GM23248 (cell line): ENCODE measurements around the gene SIGMAR1. TPM values are rescaled to one million over a fixed set of nuclear protein-coding genes. Genes with fewer than 3 reads are reported as not detected.

Experiments
- DNase-seq: peaks from one replicate; pipeline ENCODE4 v3.0.0-alpha.2; 2015
- H2AFZ ChIP-seq: fragments of 200-600 bp; sonication (generic); 2 replicates; pipeline ENCODE4 v1.6.1; 2016; ENCODE audit warnings: antibody characterized with exemption
- H3F3A ChIP-seq: fragments of 200-600 bp; sonication (generic); 2 replicates; pipeline ENCODE4 v1.6.1; 2016; ENCODE audit warnings: mild to moderate bottlenecking, antibody characterized with exemption, mixed run types; ENCODE audit not compliant: insufficient read depth
- H3K27ac ChIP-seq: fragments of 200-600 bp; sonication (generic); 2 replicates; pipeline ENCODE4 v1.5.1; 2016; ENCODE audit warnings: mild to moderate bottlenecking
- H3K27me3 ChIP-seq: fragments of 200-600 bp; sonication (generic); replicated peaks from 2 replicates; pipeline ENCODE4 v1.6.1; 2016; ENCODE audit warnings: mild to moderate bottlenecking; ENCODE audit not compliant: insufficient read depth
- H3K36me3 ChIP-seq: fragments of 200-600 bp; sonication (generic); 2 replicates; pipeline ENCODE4 v1.6.1; 2016; ENCODE audit warnings: low read depth, mild to moderate bottlenecking
- H3K4me1 ChIP-seq: fragments of 200-600 bp; sonication (generic); 2 replicates; pipeline ENCODE4 v1.6.1; 2016; ENCODE audit warnings: mild to moderate bottlenecking; ENCODE audit not compliant: insufficient read depth
- H3K4me2 ChIP-seq: fragments of 200-600 bp; sonication (generic); one replicate; pipeline ENCODE4 v1.6.1; 2016; ENCODE audit warnings: mild to moderate bottlenecking; ENCODE audit not compliant: unreplicated experiment
- H3K4me3 ChIP-seq: fragments of 200-600 bp; sonication (generic); 2 replicates; pipeline ENCODE4 v1.5.1; 2016; ENCODE audit warnings: mild to moderate bottlenecking
- H3K79me2 ChIP-seq: fragments of 200-600 bp; sonication (generic); 2 replicates; pipeline ENCODE4 v1.6.1; 2016; ENCODE audit warnings: mild to moderate bottlenecking; ENCODE audit not compliant: insufficient read depth
- H3K9ac ChIP-seq: fragments of 200-600 bp; sonication (generic); 2 replicates; pipeline ENCODE4 v1.6.1; 2016; ENCODE audit warnings: mild to moderate bottlenecking
- H3K9me2 ChIP-seq: fragments of 200-600 bp; sonication (generic); 2 replicates; pipeline ENCODE4 v1.6.1; 2016; ENCODE audit warnings: mixed run types, mild to moderate bottlenecking, moderate library complexity; ENCODE audit not compliant: insufficient read depth
- H3K9me3 ChIP-seq: fragments of 200-600 bp; sonication (generic); one replicate; pipeline ENCODE4 v1.6.1; 2017; ENCODE audit warnings: low read depth
- H4K20me1 ChIP-seq: fragments of 200-600 bp; sonication (generic); 2 replicates; pipeline ENCODE4 v1.6.0; 2016; ENCODE audit not compliant: insufficient read depth
- EZH2 ChIP-seq: fragments of 200-600 bp; sonication (generic); IDR thresholded peaks from 2 replicates; pipeline ENCODE4 v1.6.1; 2018; ENCODE audit warnings: antibody characterized with exemption, mild to moderate bottlenecking; ENCODE audit not compliant: insufficient read depth, poor library complexity, severe bottlenecking
- EZH2phosphoT487 ChIP-seq: fragments of 200-600 bp; sonication (generic); IDR thresholded peaks from 2 replicates; pipeline ENCODE4 v1.6.1; 2018; ENCODE audit warnings: antibody characterized with exemption, moderate library complexity, mild to moderate bottlenecking, low read depth; ENCODE audit not compliant: insufficient read depth
- WGBS, 2 experiments: methylation state at CpG; one replicate each; pipeline ENCODE4 v1.1.6; 2015 to 2017; ENCODE audit warnings: low lambda C conversion rate in 2 of 2, low coverage in 1 of 2; ENCODE audit errors: missing lambda C conversion rate in 2 of 2; 5-methylcytosine and 5-hydroxymethylcytosine counted together
- in situ Hi-C: fragments of 300-500 bp; cut with MboI; formaldehyde crosslinking; loops from 2 replicates; pipeline ENCODE4 v1.15.0; 2020
- polyA plus RNA-seq: library from polyadenylated mRNA; unstranded; fragments of >200 nt; fragmentation: Nextera tagmentation; extraction: Ambion mirVana; gene quantifications from 2 replicates; pipeline ENCODE4 v1.2.1, GENCODE V29; 2016
- total RNA-seq: library from RNA; depleted of rRNA; stranded (reverse); fragments of >200 nt; shearing (Covaris generic); gene quantifications from 2 replicates; pipeline ENCODE4 v1.2.3, GENCODE V29; 2014

SIGMAR1 gene
- total and polyA plus RNA-seq, 2 experiments from 2014 or later = 138 to 142 TPM

DNA sequence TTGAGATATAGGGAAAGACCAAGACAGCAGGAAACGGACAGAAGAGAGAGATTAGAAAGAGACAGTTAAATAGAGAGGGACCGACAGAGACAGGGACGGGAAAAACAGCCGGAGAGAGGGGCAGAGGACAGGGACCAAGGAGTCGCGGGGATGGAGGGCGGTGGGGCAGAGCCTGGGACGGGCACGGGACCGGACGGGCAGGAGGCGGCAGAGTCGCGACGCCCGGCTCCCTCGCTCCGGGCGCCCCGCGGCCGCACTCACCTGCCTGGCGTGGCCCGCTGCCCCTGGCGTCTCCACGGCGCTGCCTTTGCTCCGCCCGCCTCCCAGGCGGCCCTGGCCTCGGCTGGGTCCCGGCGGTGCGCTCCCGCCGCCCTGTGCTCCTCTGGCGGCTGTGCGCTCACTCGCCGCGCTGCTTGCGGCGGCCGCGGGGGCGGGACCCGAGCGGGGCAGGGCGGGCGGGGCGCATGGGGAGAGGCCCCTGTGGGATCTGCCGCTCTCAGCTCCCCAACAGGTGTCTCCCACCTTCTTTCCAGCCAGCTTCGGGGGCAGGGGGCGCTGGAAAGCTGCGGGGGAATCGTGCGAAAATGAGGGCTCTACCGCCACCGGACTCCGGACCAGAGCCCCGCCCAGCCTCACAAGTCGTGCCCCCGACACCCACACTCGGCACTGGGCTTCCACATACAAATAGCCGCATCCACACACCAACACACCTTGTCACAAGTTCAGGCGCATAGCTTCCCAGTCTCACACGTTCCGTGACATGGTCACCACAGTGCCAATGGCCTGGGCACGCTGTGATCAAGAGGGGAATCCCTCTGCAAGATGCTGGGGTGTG lies 8.7 kb downstream of the SIGMAR1 start, which contains the start of gene ARID3C:
ARID3C (minus strand) TSS at position 411 of the 835 bp plus-strand sequence. CDS start 1,052 bp downstream, outside the sequence.
- H3F3A ChIP-seq = peaks cover 7% of the 10 kb centered on the region; the same call in 1 of the 2 replicates
- no peaks in the 10 kb centered on the region for H3K9me3 ChIP-seq
- WGBS, 2 experiments = 1 to 3% methylated on average over 48 to 52 of the region's 69 CpGs
- TF ChIP-seq EZH2 (peak; percentile 93), EZH2phosphoT487 (0 out of 2 replicates have a peak, but pooled peaks have one; percentile 26)
- no peak within 1 kb of the TSS for H3K27ac ChIP-seq
- no peaks in the 10 kb centered on the region for H3K4me1 ChIP-seq
- no peaks in the 10 kb centered on the region for H3K36me3 ChIP-seq
- H4K20me1 ChIP-seq = no peaks in the 10 kb centered on the region
- in situ Hi-C loops = no loop called here
- no peaks in the 10 kb centered on the region for H3K9me2 ChIP-seq
- peak within 1 kb of the TSS; percentile 33; the same call in 1 of the 2 replicates for H2AFZ ChIP-seq
- peak within 1 kb of the TSS; percentile 52 for H3K4me3 ChIP-seq
- peaks cover 60% of the 10 kb centered on the region for H3K27me3 ChIP-seq
- H3K79me2 ChIP-seq = no peaks in the 10 kb centered on the region
- no peak within 1 kb of the TSS for H3K9ac ChIP-seq
- peak; percentile 72 for DNase-seq
- peak within 1 kb of the TSS; percentile 30 for H3K4me2 ChIP-seq

DNA sequence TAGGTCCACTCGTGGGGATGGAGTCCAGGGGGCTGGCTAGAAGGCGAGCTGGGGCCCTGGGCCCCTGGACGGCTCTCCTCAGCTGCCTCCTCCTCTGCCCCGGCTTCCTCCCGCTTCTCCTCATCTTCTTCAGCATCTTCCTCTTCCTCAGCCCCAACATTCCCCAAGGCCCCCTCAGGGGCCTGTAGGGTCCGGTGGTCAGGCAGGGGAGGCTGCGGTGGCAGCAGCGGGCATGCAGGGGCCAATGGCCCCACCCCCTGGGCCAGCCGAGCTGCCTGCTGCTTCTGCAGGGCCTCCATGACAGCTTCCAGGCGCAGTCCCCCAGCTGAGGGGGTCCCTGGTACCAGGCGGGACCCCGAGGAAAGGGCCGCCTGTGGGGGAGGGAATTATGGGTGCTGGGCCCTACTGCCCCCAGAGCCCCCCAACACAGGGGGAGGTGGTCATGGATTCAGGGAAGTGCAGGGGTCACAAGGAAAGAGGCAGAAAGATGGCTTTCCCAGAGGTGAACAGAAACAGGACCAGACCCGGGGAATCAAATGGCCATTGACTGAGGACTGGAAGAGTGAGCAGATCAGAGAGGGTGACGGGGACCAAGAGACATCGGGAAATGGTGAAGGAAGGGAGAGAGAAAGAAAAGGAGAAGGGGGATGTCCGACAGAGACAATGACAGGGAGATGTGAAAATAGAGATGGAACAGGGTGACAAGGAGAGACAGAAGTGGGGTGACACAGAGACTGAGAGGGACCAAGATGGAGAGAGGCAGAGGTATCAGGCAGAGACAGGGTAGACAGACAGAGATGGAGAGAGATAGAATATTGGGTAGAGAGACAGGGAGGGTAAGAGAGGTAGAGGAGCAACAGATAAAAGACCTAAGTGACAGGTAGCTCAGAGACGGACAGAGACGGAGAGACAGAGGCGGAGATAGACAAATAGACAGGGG lies 9.6 kb downstream of the SIGMAR1 start:
- Histone ChIP-seq H3K4me2 (peak overlapping the region; percentile 30), H3K79me2 (no peaks in the 10 kb centered on the region), H4K20me1 (no peaks in the 10 kb centered on the region), H3K4me3 (peak overlapping the region; percentile 52), H3K4me1 (no peaks in the 10 kb centered on the region), H3K9ac (no peak overlapping the region), H3K36me3 (no peaks in the 10 kb centered on the region), H3F3A (peaks cover 7% of the 10 kb centered on the region; the same call in 1 of the 2 replicates), H3K27ac (no peak overlapping the region), H3K9me3 (no peaks in the 10 kb centered on the region), H3K27me3 (peaks cover 65% of the 10 kb centered on the region), H2AFZ (0 out of 2 replicates have a peak overlapping the region, but pooled peaks have one; percentile 33), H3K9me2 (no peaks in the 10 kb centered on the region)
- no peak for DNase-seq
- 17 to 22% methylated on average over 14 to 20 of the region's 20 CpGs for WGBS, 2 experiments
- in situ Hi-C loops = no loop called here
- peak; percentile 88 for TF ChIP-seq EZH2phosphoT487
- peak; percentile 100 for TF ChIP-seq EZH2

DNA sequence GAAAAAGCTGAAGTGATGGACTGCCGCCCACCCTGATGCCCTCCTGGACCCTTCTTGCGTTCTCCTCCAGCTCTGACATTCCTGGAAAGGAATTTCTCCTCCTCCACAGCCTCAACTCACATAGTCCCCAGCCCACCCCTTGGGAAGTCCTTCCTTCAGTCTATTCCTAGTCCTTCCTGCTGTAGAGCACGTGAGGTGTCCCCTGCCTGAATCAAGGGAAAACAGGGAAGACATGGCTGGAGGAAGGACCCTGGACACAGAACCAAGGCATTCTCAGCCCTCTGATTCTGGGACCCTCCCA lies 12.5 kb downstream of the SIGMAR1 start:
- in situ Hi-C loops = no loop called here

DNA sequence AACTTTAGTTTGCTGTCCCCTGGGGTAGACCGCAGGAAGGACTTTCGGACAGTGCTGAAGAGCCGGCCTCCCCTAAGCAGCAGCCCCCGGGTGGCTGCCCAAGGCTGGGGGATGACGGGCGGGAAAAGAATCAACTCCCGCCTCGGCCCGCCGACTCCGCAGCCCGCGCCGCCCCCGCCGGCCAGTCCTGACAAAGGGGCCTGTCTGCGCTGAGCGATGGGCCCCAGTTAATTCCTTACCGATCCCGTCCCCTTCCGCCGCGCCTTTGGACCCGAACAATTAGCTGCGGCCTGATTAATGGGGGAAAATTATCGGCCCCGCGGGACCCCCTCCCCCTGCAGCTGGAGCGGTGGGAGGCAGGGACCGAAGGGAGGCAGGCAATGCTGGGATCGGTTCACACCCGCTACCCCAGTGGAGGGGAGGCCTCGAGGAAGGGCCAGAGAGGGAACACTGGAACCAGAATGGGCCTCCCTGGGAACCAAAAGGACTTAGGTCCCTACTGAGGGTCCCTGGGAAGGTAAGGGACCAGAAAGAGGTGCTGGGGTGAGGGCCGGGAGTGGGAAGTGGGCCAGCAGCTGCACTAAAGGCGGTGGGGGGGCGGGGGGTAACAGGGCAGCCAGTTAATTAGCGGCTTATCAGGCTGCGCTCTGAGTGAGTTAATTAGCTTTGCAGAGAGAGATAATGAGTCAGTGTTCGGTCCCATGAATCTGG lies 13.0 kb downstream of the SIGMAR1 start:
- no peak overlapping the region for H2AFZ ChIP-seq
- H3K27me3 ChIP-seq = peaks cover 56% of the 10 kb centered on the region
- no peaks in the 10 kb centered on the region for H3K9me2 ChIP-seq
- H3K9ac ChIP-seq = no peak overlapping the region
- DNase-seq = no peak
- no peaks in the 10 kb centered on the region for H3F3A ChIP-seq
- H3K9me3 ChIP-seq = no peaks in the 10 kb centered on the region
- no peak overlapping the region for H3K27ac ChIP-seq
- in situ Hi-C loops = loop anchor here (25.0 kb wide), 1 partner anchor 112 kb away; the partner anchor contains the start of gene ENHO
- no peak overlapping the region for H3K4me2 ChIP-seq
- H3K4me3 ChIP-seq = no peak overlapping the region
- no peaks in the 10 kb centered on the region for H4K20me1 ChIP-seq
- H3K36me3 ChIP-seq = no peaks in the 10 kb centered on the region
- peaks cover 7% of the 10 kb centered on the region for H3K79me2 ChIP-seq
- H3K4me1 ChIP-seq = 0 out of 2 replicates have a peak, but pooled peaks cover under 1% of the 10 kb centered on the region
- 32 to 34% methylated on average over 21 to 39 of the region's 39 CpGs for WGBS, 2 experiments
- TF ChIP-seq EZH2 (no peak), EZH2phosphoT487 (no peak)

More for the DNA sequence above, 12.5 kb downstream of the SIGMAR1 start:
- no peak for DNase-seq
- H3K4me2 ChIP-seq = no peak overlapping the region
- H4K20me1 ChIP-seq = no peaks in the 10 kb centered on the region
- TF ChIP-seq EZH2phosphoT487 (no peak), EZH2 (no peak)
- H3K9me2 ChIP-seq = no peaks in the 10 kb centered on the region
- no peaks in the 10 kb centered on the region for H3K9me3 ChIP-seq
- no peak overlapping the region for H2AFZ ChIP-seq
- H3K4me1 ChIP-seq = no peaks in the 10 kb centered on the region
- no peaks in the 10 kb centered on the region for H3K36me3 ChIP-seq
- H3F3A ChIP-seq = no peaks in the 10 kb centered on the region
- no peak overlapping the region for H3K4me3 ChIP-seq
- H3K79me2 ChIP-seq = peaks cover 1% of the 10 kb centered on the region
- peaks cover 60% of the 10 kb centered on the region for H3K27me3 ChIP-seq
- no peak overlapping the region for H3K9ac ChIP-seq
- 48 to 56% methylated on average over 3 of the region's 3 CpGs for WGBS, 2 experiments
- H3K27ac ChIP-seq = no peak overlapping the region
